NCI-H1436 (cell line): ENCODE measurements around the gene HCRTR1.
"Not testable (repeated sequence)": the region's sequence is repeated elsewhere in the genome, so short reads cannot be mapped to it uniquely, and the experiment has no call there.

ENCODE experiments used
- DNase-seq: peaks from one replicate; lab custom pipeline; 2025; lab: John Stamatoyannopoulos, UW

Gene HCRTR1

DNA sequence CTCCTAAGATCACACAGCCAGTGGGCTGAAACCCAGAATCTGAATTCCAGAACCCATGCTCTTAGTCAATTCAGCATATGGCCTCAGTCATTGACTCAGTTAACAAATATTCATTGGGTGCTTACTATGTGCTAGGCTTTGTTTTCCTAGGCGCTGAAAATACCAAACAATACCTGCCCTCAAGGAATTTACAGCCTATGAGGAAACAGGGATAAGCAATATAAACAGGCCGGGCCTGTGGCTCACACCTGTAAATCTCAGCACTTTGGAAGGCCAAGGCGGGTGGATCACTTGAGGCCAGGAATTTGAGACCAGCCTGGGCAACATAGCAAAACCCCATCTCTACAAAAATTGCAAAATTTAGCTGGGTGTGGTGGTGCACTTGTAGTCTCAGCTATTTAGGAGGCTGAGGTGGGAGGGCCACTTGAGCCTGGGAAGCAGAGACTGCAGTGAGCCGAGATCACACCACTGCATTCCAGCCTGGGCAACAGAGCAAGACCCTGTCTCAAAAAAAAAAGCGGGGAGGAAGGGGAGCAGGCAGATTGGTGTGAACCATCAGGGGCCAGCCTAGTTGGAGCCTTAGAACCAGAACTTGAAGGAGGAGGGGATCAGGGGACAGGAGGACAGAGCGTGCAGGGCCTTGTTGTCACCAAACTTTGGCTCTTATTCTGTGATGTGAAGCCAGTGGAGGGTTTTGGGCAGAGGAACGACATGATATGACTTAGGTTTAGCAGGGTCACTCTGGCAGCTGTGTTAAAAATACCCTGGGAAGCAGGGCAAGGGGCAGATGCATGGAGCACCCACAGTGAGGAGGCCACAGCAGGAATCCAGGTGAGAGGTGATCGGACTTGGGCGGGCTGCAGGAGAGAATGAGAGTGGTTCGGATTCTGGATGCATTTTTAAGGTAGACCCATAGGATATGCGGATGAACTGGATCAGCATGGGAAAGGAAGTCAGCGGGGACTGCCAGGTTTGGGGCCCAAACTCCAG, 35.4 kb upstream of the HCRTR1 start:
- no peak for DNase-seq

DNA sequence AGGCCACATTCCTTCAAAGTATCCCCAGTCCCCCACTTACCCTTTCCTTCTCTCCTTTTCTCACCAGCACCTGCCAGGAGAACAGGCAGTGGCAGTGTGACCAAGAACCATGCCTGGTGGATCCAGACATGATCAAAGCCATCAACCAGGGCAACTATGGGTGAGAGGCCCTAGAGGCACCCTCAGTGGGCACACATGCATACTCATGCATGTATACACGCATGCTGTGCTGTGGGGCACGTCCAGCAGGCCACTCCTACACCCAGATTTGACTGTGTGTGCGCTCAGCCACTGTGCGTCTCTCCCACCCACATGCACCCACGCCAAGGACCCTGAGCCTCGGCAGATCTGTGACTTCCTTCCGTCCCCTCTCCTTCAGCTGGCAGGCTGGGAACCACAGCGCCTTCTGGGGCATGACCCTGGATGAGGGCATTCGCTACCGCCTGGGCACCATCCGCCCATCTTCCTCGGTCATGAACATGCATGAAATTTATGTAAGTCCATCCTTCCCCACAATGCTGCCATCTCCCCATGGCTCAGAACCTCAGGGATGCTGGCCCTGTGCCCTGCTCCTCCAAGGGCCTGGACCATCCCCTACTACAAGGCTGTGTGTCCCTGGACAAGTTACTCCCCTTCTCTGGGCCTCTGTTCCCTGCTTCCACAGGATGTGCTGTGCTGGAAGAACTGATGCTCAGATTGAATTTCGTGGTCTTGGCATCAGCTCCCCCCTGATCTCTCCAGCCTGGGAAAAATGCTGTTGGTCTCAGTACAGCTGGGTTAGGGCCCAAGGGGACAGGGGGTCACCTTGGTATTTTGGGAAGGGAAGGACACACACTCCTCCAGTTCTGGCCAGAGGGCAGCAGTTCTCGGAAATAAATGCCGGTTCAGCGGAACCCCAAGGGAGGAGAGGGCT, 34.2 kb upstream of the HCRTR1 start:
- DNase-seq = no peak

GRCh38 chr1:31583995-31584868, 33.3 kb upstream of the HCRTR1 start:
- no peak for DNase-seq

DNA sequence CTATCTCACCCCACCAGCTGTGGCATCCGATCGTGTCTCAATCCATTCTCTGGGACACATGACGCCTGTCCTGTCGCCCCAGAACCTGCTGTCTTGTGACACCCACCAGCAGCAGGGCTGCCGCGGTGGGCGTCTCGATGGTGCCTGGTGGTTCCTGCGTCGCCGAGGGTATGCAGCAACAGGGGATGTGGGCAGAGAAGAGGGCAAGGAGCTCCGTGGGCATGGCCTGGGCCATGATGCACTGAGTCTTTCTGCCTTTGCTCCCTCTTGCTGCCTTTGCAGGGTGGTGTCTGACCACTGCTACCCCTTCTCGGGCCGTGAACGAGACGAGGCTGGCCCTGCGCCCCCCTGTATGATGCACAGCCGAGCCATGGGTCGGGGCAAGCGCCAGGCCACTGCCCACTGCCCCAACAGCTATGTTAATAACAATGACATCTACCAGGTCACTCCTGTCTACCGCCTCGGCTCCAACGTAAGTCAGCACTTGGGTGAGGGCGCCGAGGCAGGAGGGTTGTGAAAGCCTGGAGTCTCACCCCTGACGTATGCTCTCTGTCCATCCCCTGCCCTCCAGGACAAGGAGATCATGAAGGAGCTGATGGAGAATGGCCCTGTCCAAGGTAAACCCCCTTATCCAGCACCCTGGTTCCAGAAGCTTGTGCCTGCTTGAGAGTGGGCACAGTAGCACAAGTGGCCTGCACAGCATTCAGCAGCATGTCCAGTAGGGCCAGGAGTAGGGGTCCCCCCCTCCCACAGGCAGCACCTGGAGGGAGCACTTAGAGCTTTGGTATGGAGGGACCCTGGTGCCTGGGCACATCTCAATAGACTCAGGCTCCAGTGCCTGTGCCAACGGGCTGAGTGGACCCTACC, 32.4 kb upstream of the HCRTR1 start:
- DNase-seq = no peak

DNA sequence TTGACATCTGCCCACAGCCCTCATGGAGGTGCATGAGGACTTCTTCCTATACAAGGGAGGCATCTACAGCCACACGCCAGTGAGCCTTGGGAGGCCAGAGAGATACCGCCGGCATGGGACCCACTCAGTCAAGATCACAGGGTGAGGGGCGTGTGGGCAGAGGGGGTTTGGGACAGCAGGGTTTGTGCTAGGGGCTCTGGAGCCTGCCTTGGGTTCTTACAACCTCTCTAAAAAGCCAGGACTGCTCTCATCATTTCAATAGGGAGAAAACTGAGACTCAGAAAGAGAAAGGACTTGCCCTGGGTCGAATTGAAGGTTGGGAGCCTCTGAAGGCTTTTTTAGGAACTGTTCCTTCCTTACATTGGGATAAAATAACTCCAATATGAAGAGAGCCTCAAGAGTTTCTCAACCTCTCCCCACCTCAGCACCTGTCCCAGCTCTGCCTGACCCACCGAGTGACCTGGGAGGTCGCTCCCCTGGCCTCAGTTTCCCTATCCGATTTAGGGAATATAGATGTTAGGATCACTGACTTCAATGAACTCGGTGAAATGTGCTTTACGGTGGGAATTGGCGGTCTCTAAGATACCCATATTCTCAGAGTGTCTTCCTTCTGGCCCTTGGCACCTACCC, 31.6 kb upstream of the HCRTR1 start:
- DNase-seq = no peak

DNA sequence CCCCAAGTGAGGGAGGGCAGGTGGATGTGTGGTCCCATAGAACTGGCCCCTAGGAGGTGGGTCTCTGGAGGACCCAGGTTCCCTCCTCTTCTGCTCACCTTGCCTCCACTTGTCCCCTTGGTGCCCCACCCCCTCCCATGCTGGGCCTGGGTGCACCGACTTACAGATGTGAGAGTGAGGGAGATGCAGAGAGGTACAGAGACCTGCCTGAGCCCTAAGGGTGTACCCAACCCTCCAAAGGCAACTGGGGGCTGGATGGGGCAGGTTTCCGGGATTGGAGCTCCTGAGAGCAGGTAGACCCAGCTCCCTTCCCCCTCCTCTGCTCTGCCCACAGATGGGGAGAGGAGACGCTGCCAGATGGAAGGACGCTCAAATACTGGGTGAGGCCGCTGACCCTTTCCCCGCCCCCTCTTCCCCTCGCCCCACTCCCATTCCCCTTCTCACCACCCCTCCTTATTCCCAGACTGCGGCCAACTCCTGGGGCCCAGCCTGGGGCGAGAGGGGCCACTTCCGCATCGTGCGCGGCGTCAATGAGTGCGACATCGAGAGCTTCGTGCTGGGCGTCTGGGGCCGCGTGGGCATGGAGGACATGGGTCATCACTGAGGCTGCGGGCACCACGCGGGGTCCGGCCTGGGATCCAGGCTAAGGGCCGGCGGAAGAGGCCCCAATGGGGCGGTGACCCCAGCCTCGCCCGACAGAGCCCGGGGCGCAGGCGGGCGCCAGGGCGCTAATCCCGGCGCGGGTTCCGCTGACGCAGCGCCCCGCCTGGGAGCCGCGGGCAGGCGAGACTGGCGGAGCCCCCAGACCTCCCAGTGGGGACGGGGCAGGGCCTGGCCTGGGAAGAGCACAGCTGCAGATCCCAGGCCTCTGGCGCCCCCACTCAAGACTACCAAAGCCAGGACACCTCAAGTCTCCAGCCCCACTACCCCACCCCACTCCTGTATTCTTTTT, 30.8 kb upstream of the HCRTR1 start:
- DNase-seq = no peak

DNA sequence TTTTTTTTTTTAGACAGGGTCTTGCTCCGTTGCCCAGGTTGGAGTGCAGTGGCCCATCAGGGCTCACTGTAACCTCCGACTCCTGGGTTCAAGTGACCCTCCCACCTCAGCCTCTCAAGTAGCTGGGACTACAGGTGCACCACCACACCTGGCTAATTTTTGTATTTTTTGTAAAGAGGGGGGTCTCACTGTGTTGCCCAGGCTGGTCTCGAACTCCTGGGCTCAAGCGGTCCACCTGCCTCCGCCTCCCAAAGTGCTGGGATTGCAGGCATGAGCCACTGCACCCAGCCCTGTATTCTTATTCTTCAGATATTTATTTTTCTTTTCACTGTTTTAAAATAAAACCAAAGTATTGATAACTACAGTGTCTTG, 30.2 kb upstream of the HCRTR1 start:
- DNase-seq = not testable (repeated sequence)

GRCh38 chr1:31587720-31588423, 29.6 kb upstream of the HCRTR1 start:
- DNase-seq = peak; percentile 47

GRCh38 chr1:31588751-31589515, 28.6 kb upstream of the HCRTR1 start:
- no peak for DNase-seq

- DNase-seq = no peak
Observed at GRCh38 chr1:31591425-31592093, 25.9 kb upstream of the HCRTR1 start.

DNA sequence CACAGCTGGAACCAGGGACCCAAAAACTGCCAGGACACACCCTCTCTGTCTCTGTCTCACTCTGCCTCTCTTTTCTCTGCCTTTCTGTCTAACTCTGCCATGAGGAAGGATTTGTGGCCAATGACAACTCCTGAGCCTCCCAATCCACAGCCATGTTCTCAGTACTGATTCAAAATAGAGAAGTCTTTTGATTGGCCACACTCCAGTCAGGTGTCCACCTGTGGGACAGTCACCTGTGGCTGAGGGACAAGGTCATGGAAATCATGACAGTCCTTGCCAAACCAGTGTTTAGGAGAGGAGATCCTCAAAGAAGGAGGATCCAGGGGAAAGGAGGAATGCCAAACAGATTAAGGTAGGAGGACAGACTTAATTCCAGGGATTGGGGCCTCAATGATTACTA, 25.4 kb upstream of the HCRTR1 start:
- no peak for DNase-seq

GRCh38 chr1:31593136-31593665, 24.3 kb upstream of the HCRTR1 start:
- no peak for DNase-seq

DNA sequence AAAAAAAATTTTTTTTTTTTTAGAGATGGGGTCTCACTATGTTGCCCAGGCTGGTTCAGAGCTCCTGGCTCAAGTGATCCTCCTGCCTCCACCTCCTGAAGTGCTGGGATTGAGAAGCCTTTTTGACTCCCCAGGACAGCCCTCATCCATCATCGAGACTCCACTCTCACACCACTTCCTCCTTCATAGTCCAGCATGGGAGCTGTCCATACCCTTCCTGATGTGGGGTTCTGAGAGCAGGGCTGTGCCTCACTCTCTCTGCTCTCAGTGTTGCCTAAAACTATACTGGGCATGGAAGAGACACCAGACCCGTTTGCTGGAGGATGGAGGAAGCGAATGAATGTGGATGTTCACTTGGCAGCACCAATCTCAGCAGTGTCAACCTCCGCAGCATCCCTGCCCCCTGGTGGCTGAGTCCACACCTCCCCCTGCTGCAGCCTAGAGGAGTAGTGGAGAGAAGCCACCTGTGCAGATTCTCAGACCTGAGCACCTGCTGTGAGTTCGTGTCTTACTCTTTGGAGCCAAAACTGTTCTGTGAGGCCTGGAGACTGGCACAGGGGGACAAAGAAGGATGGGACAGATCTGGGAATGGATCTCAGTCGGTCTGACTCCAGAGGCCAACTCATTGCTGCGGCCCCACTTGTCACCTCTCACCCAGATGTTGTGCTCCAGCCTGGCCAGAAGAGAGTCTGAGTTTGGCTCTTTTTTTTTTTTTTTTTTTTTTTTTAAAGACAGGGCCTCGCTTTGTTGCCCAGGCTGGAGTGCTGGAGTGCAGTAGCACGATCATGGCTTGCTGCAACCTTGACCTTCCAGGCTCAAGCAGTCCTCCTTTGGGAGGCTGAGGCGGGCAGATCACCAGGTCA, 23.5 kb upstream of the HCRTR1 start:
- DNase-seq = peak; percentile 48

- no peak for DNase-seq
Observed at GRCh38 chr1:31595836-31596736, 21.4 kb upstream of the HCRTR1 start.

DNA sequence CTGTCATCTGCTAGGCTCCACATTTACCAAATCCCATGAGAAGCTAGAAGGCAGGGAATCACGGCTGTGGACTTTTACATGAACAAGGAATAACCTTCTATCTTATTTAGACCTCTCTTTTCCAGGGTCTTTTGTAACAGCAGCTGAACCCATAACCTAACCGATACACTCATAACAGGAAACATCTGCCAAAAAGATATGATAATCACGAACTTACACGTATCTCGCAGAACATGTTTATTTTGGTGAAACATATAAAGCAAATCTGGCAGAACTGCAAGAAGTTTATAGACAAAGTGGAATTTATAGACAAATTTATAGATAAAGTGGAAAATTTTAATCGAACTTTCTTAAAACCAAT, 20.8 kb upstream of the HCRTR1 start:
- no peak for DNase-seq
